Endothelial cell of umbilical vein (primary cell): ENCODE results near the gene SPP2.

Experiments used
- EZH2 ChIP-seq: IDR thresholded peaks from 2 replicates; pipeline ENCODE4 v1.6.1; 2012; ENCODE audit warnings: borderline replicate concordance, low read depth, mild to moderate bottlenecking, moderate library complexity, low read length, inconsistent platforms; ENCODE audit not compliant: severe bottlenecking
- FOS ChIP-seq: IDR thresholded peaks from 2 replicates; pipeline ENCODE4 v1.6.1; 2011; ENCODE audit warnings: mild to moderate bottlenecking, low read length, moderate library complexity, borderline replicate concordance; ENCODE audit not compliant: insufficient read depth
- GATA2 ChIP-seq: IDR thresholded peaks from 2 replicates; pipeline ENCODE4 v1.7.0; 2011; ENCODE audit warnings: low read depth, mild to moderate bottlenecking, moderate library complexity, mixed read lengths, low read length; ENCODE audit not compliant: insufficient read length, insufficient read depth
- MYC ChIP-seq: IDR thresholded peaks from one replicate; pipeline ENCODE4 v1.6.1; 2011; ENCODE audit warnings: mild to moderate bottlenecking, low read depth, low read length
- POLR2A ChIP-seq: IDR thresholded peaks from 2 replicates; pipeline ENCODE4 v1.6.1; 2012; ENCODE audit warnings: low read depth, mild to moderate bottlenecking, control low read depth, low read length
- POLR2AphosphoS5 ChIP-seq: IDR thresholded peaks from 2 replicates; pipeline ENCODE4 v1.6.1; 2012; ENCODE audit warnings: low read depth, mild to moderate bottlenecking, control low read depth, low read length, moderate library complexity; ENCODE audit not compliant: insufficient read depth
- TF ChIP-seq, protein P1 (sequence below), 2 donors: IDR thresholded peaks; 1 replicate in 1 of 2; 2 replicates in 1 of 2; pipeline ENCODE4 v1.5.1; 2011; ENCODE audit warnings: low read length in 2 of 2, mild to moderate bottlenecking in 2 of 2, moderate library complexity in 2 of 2, control low read depth in 1 of 2, inconsistent platforms in 1 of 2, low read depth in 1 of 2; ENCODE audit not compliant: insufficient read depth in 1 of 2; ENCODE audit errors: extremely low read depth in 1 of 2
- TF ChIP-seq, protein P2 (sequence below): IDR thresholded peaks from 2 replicates; pipeline ENCODE4 v1.6.1; 2011; ENCODE audit not compliant: insufficient read depth, insufficient read length

DNA sequence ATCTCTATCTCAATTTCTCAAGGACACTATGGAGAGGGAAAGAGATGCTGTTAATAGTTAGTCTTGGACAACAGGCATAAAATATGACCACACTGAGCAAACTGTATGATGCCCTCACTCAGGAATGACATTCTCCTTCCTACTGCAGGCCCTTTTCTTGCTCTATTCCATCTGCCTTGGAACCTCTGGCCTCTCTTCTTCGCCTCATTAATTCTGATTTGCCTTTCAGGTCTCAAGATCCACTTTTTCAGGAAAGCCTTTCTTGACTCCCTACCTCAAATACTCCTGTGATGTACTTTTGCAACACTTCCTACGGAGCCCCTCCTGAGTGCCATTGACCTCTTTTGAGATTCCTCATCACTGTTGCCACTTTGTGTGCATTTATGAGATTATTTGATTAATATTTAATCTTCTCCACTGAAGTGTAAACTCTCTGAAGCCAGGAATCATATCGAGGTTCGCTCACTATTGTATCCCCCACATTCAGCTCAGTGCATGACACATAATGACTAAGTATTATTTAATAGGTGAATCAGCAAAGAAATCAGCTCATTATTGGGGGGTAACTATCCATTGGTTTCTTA, 21.3 kb upstream of the SPP2 start:
- TF ChIP-seq, protein P1, sequence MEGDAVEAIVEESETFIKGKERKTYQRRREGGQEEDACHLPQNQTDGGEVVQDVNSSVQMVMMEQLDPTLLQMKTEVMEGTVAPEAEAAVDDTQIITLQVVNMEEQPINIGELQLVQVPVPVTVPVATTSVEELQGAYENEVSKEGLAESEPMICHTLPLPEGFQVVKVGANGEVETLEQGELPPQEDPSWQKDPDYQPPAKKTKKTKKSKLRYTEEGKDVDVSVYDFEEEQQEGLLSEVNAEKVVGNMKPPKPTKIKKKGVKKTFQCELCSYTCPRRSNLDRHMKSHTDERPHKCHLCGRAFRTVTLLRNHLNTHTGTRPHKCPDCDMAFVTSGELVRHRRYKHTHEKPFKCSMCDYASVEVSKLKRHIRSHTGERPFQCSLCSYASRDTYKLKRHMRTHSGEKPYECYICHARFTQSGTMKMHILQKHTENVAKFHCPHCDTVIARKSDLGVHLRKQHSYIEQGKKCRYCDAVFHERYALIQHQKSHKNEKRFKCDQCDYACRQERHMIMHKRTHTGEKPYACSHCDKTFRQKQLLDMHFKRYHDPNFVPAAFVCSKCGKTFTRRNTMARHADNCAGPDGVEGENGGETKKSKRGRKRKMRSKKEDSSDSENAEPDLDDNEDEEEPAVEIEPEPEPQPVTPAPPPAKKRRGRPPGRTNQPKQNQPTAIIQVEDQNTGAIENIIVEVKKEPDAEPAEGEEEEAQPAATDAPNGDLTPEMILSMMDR (IDR thresholded peaks at IDR 0.05; ENCODE audit: extremely low read depth in 1 of 2, insufficient read depth in 1 of 2, low read depth in 1 of 2, low read length in 2 of 2) = no peak
- TF ChIP-seq EZH2 (no peak), POLR2A (no peak), POLR2AphosphoS5 (no peak), MYC (no peak), GATA2 (no peak), FOS (no peak)
- TF ChIP-seq, protein P2, sequence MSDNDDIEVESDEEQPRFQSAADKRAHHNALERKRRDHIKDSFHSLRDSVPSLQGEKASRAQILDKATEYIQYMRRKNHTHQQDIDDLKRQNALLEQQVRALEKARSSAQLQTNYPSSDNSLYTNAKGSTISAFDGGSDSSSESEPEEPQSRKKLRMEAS = no peak
